Nephron progenitor cell (in vitro differentiated cells): ENCODE measurements around the gene SCG3.
"Not testable (repeated sequence)": the region's sequence is repeated elsewhere in the genome, so short reads cannot be mapped to it uniquely, and the experiment has no call there.

ENCODE experiments used
- DNase-seq: peaks from one replicate; pipeline ENCODE4 v3.0.0; 2021
- H3K27ac Mint-ChIP-seq: 2 replicates; pipeline ENCODE4 v1.8.0; 2021; ENCODE audit warnings: mild to moderate bottlenecking, moderate library complexity, mixed read lengths
- H3K27me3 Mint-ChIP-seq: 2 replicates; pipeline ENCODE4 v1.8.0; 2021; ENCODE audit warnings: mild to moderate bottlenecking, low read depth, mixed read lengths; ENCODE audit not compliant: poor library complexity
- H3K36me3 Mint-ChIP-seq: 2 replicates; pipeline ENCODE4 v1.8.0; 2021; ENCODE audit warnings: low read depth, mixed read lengths
- H3K4me1 Mint-ChIP-seq: 2 replicates; pipeline ENCODE4 v1.8.0; 2021; ENCODE audit warnings: mixed read lengths
- H3K4me3 Mint-ChIP-seq: 2 replicates; pipeline ENCODE4 v1.8.0; 2021; ENCODE audit warnings: mild to moderate bottlenecking, moderate library complexity, mixed read lengths
- H3K9me3 Mint-ChIP-seq: 2 replicates; pipeline ENCODE4 v1.8.0; 2021; ENCODE audit warnings: mild to moderate bottlenecking, moderate library complexity, mixed read lengths
- CTCF ChIP-seq: fragments of 200-600 bp; sonication (generic); IDR thresholded peaks from 2 replicates; pipeline ENCODE4 v1.5.0; 2021; ENCODE audit warnings: antibody characterized with exemption

The SCG3 gene

GRCh38 chr15:51681303-51681963 is at the start of gene SCG3:
TSS of gene SCG3 (plus strand) at chr15:51681503. CDS start at chr15:51681756, 253 bp downstream.
- H3K27ac Mint-ChIP-seq, result no peak within 1 kb of the TSS
- H3K4me3 Mint-ChIP-seq, result peak within 1 kb of the TSS; percentile 62
- H3K36me3 Mint-ChIP-seq, result no peaks in the 10 kb centered on the region

GRCh38 chr15:51634591-51635198 is 46.6 kb upstream of the SCG3 start:
- TF ChIP-seq CTCF, result no peak
- Mint-ChIP-seq H3K4me1 (no peaks in the 10 kb centered on the region), H3K4me3 (no peak overlapping the region), H3K27ac (no peak overlapping the region), H3K27me3 (peaks cover 3% of the 10 kb centered on the region), H3K36me3 (no peaks in the 10 kb centered on the region), H3K9me3 (no peaks in the 10 kb centered on the region)
- no peak for DNase-seq

More at GRCh38 chr15:51681303-51681963, at the start of gene SCG3:
- H3K9me3 Mint-ChIP-seq, result no peaks in the 10 kb centered on the region
- peaks cover 4% of the 10 kb centered on the region for H3K4me1 Mint-ChIP-seq
- DNase-seq, result peak; percentile 99
- no peak for TF ChIP-seq CTCF
- H3K27me3 Mint-ChIP-seq, result peaks cover 52% of the 10 kb centered on the region

- DNase-seq, result no peak
- no peak for TF ChIP-seq CTCF
- H3K9me3 Mint-ChIP-seq, result no peaks in the 10 kb centered on the region
- no peak overlapping the region for H3K4me3 Mint-ChIP-seq
- H3K27ac Mint-ChIP-seq, result no peak overlapping the region
- H3K27me3 Mint-ChIP-seq, result peaks cover 3% of the 10 kb centered on the region
- H3K36me3 Mint-ChIP-seq, result no peaks in the 10 kb centered on the region
- H3K4me1 Mint-ChIP-seq, result no peaks in the 10 kb centered on the region
These were observed 39.7 kb upstream of the SCG3 start for GRCh38 chr15:51641490-51642130.

- H3K27me3 Mint-ChIP-seq, result peaks cover 7% of the 10 kb centered on the region
- no peak for DNase-seq
- H3K4me1 Mint-ChIP-seq, result no peaks in the 10 kb centered on the region
- H3K9me3 Mint-ChIP-seq, result no peaks in the 10 kb centered on the region
- no peak for TF ChIP-seq CTCF
- H3K4me3 Mint-ChIP-seq, result no peak overlapping the region
- no peaks in the 10 kb centered on the region for H3K36me3 Mint-ChIP-seq
- no peak overlapping the region for H3K27ac Mint-ChIP-seq
These were observed 38.6 kb upstream of the SCG3 start for GRCh38 chr15:51642696-51643095.

GRCh38 chr15:51647128-51647562 is 34.2 kb upstream of the SCG3 start:
- no peaks in the 10 kb centered on the region for H3K9me3 Mint-ChIP-seq
- no peaks in the 10 kb centered on the region for H3K4me1 Mint-ChIP-seq

GRCh38 chr15:51648101-51648500 is 33.2 kb upstream of the SCG3 start:
- H3K27ac Mint-ChIP-seq, H3K36me3 Mint-ChIP-seq, H3K4me1 Mint-ChIP-seq, H3K9me3 Mint-ChIP-seq, H3K4me3 Mint-ChIP-seq, DNase-seq: not testable (repeated sequence)
- peaks cover 13% of the 10 kb centered on the region for H3K27me3 Mint-ChIP-seq

More at GRCh38 chr15:51647128-51647562, 34.2 kb upstream of the SCG3 start:
- no peak overlapping the region for H3K27ac Mint-ChIP-seq
- TF ChIP-seq CTCF, result no peak
- H3K27me3 Mint-ChIP-seq, result peaks cover 13% of the 10 kb centered on the region
- H3K36me3 Mint-ChIP-seq, result no peaks in the 10 kb centered on the region
- H3K4me3 Mint-ChIP-seq, result no peak overlapping the region
- no peak for DNase-seq

- H3K9me3 Mint-ChIP-seq, H3K4me3 Mint-ChIP-seq, H3K4me1 Mint-ChIP-seq, H3K36me3 Mint-ChIP-seq, H3K27ac Mint-ChIP-seq, DNase-seq: not testable (repeated sequence)
- H3K27me3 Mint-ChIP-seq, result peaks cover 13% of the 10 kb centered on the region
These were observed 32.7 kb upstream of the SCG3 start for GRCh38 chr15:51648643-51649042.
